GM12875 (cell line): ENCODE data around the gene RTTN.

Experiments
- H3K4me3 ChIP-seq: one replicate; pipeline ENCODE4 v1.5.1; 2011; ENCODE audit warnings: low read depth, low read length, control low read depth
- TF ChIP-seq, protein P1 (sequence below): IDR thresholded peaks from 2 replicates; pipeline ENCODE4 v1.5.1; 2011; ENCODE audit warnings: low read depth, mild to moderate bottlenecking, control low read depth, inconsistent platforms, low read length, moderate library complexity, borderline replicate concordance; ENCODE audit not compliant: insufficient read depth

Gene RTTN

DNA sequence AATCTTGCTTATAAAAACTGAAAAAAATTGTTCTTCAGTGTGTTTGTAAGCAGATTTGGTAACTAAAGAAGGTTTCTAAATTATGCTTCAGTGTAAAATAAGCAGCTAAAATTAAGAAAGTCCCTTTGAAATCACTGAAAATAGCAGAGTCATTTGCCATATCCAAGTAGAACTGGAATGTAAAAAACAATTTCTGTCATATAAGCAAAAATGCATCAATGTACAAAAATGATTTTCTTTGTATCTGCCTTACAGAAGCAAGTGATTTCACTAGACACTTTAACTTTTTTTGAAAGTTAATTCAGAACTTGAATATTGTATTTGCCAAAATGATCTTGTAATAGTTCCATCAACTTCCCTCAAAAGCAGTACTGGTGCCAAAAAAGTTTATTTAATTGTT is 136.1 kb downstream of the RTTN start:
- H3K4me3 ChIP-seq = no peak overlapping the region
- TF ChIP-seq, protein P1, sequence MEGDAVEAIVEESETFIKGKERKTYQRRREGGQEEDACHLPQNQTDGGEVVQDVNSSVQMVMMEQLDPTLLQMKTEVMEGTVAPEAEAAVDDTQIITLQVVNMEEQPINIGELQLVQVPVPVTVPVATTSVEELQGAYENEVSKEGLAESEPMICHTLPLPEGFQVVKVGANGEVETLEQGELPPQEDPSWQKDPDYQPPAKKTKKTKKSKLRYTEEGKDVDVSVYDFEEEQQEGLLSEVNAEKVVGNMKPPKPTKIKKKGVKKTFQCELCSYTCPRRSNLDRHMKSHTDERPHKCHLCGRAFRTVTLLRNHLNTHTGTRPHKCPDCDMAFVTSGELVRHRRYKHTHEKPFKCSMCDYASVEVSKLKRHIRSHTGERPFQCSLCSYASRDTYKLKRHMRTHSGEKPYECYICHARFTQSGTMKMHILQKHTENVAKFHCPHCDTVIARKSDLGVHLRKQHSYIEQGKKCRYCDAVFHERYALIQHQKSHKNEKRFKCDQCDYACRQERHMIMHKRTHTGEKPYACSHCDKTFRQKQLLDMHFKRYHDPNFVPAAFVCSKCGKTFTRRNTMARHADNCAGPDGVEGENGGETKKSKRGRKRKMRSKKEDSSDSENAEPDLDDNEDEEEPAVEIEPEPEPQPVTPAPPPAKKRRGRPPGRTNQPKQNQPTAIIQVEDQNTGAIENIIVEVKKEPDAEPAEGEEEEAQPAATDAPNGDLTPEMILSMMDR = no peak

DNA sequence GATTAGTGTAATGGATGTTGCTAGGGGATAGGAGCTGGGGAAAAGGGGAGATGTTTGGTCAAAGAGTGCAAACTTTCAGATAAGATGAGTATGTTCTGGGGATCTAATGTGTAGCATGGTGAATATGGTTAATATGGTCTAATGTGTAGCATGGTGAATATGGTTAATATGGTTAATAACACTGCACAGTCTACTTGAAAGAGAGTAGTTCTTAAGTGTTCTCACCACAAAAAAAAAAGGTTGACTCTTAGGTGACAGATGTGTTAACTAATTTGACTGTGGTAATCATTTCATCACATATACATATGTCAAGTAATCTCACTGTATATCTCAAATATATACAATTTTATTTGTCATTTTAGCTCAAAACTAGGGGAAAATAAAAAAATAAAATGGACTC is 136.5 kb downstream of the RTTN start:
- no peak overlapping the region for H3K4me3 ChIP-seq
- TF ChIP-seq, protein P1 = no peak

DNA sequence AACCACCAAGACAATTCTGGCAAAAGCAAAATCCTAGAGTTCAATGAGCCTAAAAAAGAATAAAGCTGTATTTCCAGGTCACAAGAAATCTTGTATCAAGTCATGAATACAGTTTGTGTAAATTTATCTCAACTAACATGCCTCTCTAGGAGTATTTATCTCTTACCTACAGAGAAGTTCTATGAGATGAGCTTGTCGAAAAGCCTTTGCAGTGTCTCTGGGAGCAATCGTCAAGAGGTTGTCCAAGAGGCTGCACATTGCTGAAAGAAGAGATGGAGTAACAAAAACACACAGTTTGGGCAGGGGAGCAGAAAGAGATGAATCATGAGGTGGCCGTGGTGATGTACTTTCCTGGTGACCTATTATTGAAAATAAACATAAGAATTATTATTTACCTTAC is 145.8 kb downstream of the RTTN start:
- TF ChIP-seq, protein P1 = no peak
- no peak overlapping the region for H3K4me3 ChIP-seq

DNA sequence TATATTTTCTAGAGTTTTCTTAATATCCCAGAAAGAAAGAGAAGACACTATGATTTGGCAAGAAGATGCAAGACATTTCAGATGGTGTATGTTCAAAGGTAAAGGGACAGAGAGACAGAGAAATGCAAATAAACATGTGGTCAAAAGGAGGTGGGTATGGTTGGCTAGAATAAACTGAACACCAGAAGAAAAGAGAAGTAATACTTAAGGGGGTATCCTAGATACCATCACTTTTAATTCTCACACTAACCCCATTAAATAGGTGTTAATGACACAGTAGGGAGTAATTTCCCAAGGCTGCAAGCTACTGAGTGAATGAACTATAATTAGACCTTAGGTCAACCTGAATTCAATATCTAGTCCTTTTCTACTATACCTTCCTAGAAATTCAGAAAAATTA is 146.6 kb downstream of the RTTN start:
- H3K4me3 ChIP-seq = no peak overlapping the region

DNA sequence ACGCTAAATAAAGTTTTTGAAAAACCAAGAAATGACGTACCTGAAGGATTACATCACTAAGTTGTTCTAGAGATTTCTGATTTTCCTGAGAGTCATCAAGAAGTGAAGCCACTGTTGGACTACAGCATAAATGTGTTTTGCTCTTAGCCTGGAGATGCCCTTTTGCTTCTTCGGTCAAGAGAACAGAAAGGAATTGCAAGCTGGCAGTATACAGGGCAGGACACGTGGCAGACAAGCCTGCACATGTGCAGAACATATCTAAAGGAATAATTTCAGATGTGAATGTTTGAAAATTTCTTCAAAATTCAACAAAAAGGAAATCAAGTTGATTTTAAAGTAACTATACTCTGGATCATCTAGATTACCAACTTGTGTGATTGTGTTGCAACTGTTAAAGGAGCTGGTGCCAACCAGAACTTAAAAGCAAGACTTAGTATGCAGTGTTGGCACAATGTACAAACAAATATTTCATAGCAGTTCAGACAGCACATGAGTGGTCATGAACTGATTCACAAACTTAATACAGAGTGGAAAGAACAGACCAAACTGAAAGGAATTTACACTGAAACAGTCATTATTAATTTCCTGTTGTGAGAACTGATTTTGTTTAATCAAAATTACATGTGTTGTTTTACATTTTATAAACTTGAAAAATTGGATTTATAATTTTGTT is 157.4 kb downstream of the RTTN start:
- H3K4me3 ChIP-seq = no peak overlapping the region

More for the DNA sequence above, 146.6 kb downstream of the RTTN start:
- TF ChIP-seq, protein P1 = no peak

DNA sequence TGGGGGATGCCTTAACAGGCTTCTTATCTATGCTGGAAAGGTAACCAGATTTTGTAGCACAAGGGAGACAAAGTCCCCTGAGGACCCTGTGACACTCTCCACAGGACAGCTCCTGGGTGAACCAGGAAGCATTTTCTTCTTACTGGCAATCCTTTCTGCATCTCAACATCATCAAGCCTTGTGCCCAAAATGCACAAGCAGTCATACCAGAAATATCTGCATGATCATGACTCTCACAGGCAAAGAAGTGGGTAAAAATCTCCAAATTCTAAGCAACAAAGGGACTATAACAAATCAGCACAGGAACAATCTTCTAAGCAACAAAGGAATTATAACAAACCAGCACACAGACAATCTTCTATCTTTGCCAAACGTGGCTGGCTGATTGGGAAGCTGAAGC is 158.7 kb downstream of the RTTN start:
- H3K4me3 ChIP-seq = no peak overlapping the region
- TF ChIP-seq, protein P1 = no peak

More for the DNA sequence above, 157.4 kb downstream of the RTTN start:
- TF ChIP-seq, protein P1 = no peak

DNA sequence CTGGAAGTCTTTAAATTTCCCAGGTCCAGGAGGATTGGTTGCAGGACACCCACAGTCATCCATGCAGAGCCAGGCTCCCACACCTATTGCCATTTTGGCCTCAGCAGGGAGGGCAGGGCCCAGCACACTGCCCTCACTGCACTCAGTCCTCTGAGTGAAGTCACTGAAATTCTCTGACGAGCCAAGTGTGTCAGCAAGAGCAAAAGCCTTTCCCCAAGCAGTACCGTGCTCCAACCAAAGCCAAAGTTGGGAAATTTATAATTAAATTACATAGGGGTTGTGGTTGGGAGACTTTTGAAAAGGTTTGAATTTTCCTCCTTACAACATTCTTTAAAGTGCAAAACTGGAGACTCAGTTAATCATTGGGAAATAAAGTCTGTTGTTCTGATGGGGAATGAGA is 159.3 kb downstream of the RTTN start:
- H3K4me3 ChIP-seq = no peak overlapping the region
- TF ChIP-seq, protein P1 = no peak
